ENCODE results near the gene AFF4. TPM values are rescaled to one million over a fixed set of nuclear protein-coding genes. Genes with fewer than 3 reads are reported as not detected.

Gene AFF4
- total and polyA plus RNA-seq, 2 experiments from 2014 or later = 41.7 to 47.3 TPM

DNA sequence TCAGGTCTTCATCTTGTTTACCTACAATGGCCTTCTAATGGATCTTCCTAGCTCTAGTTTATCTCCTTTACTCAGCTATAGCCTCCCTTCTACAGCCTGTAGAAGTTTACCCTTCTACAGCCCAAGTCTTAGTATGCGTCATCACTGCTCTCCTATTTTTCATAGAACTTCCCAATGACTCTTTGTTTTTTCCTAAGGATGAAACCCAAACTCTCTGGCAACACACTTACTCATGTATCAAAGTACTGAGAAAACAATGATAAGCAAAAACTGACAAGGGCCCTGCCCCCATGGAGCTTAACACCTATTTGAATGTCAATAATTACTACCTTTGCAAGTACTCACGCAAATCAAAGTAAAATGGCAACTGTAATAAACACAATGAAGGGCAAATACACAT lies 56.3 kb downstream of the AFF4 start:
- H3K9me3 ChIP-seq (ENCODE audit: low read depth) = no peaks in the 10 kb centered on the region
- TF ChIP-seq EZH2phosphoT487 (IDR thresholded peaks at IDR 0.05; ENCODE audit: insufficient read depth, low read depth) (no peak), EZH2 (IDR thresholded peaks at IDR 0.05; ENCODE audit: insufficient read depth, poor library complexity, severe bottlenecking) (no peak)
- no peaks in the 10 kb centered on the region for H3K27me3 ChIP-seq (replicated peaks; ENCODE audit: insufficient read depth)
- no peak overlapping the region for H3K4me2 ChIP-seq (ENCODE audit: unreplicated experiment)
- in situ Hi-C loops (cut with MboI) = no loop called here
- H3K4me3 ChIP-seq = no peak overlapping the region
- H3K36me3 ChIP-seq (ENCODE audit: low read depth) = peaks cover 38% of the 10 kb centered on the region
- peaks cover 99% of the 10 kb centered on the region for H3K79me2 ChIP-seq (ENCODE audit: insufficient read depth)
- H2AFZ ChIP-seq = no peak overlapping the region
- H3F3A ChIP-seq (ENCODE audit: insufficient read depth) = peaks cover 26% of the 10 kb centered on the region; the same call in 1 of the 2 replicates
- H3K9me2 ChIP-seq (ENCODE audit: insufficient read depth) = no peaks in the 10 kb centered on the region
- no peaks in the 10 kb centered on the region for H3K4me1 ChIP-seq (ENCODE audit: insufficient read depth)
- H3K27ac ChIP-seq = no peak overlapping the region
- H4K20me1 ChIP-seq (ENCODE audit: insufficient read depth) = no peaks in the 10 kb centered on the region; the same call in 1 of the 2 replicates
- no peak overlapping the region for H3K9ac ChIP-seq
- DNase-seq = no peak
- 95 to 96% methylated on average over 2 of the region's 2 CpGs for WGBS, 2 experiments (ENCODE audit: low coverage in 1 of 2, low lambda C conversion rate in 2 of 2, missing lambda C conversion rate in 2 of 2)

GRCh38 chr5:132905938-132906337 lies 57.5 kb downstream of the AFF4 start:
- in situ Hi-C loops (cut with MboI) = no loop called here
- no peak overlapping the region for H3K4me2 ChIP-seq (ENCODE audit: unreplicated experiment)
- no peaks in the 10 kb centered on the region for H3K9me2 ChIP-seq (ENCODE audit: insufficient read depth)
- no peaks in the 10 kb centered on the region for H3K27me3 ChIP-seq (replicated peaks; ENCODE audit: insufficient read depth)
- no peaks in the 10 kb centered on the region; the same call in 1 of the 2 replicates for H4K20me1 ChIP-seq (ENCODE audit: insufficient read depth)
- no peak overlapping the region for H2AFZ ChIP-seq
- H3K36me3 ChIP-seq (ENCODE audit: low read depth) = peaks cover 36% of the 10 kb centered on the region
- H3K79me2 ChIP-seq (ENCODE audit: insufficient read depth) = peaks cover 99% of the 10 kb centered on the region
- no peak overlapping the region for H3K9ac ChIP-seq
- H3F3A ChIP-seq (ENCODE audit: insufficient read depth) = peaks cover 21% of the 10 kb centered on the region; the same call in 1 of the 2 replicates
- TF ChIP-seq EZH2 (IDR thresholded peaks at IDR 0.05; ENCODE audit: insufficient read depth, poor library complexity, severe bottlenecking) = no peak
- H3K4me3 ChIP-seq = no peak overlapping the region
- H3K9me3 ChIP-seq (ENCODE audit: low read depth) = no peaks in the 10 kb centered on the region
- DNase-seq = no peak
- no peak overlapping the region for H3K27ac ChIP-seq
- H3K4me1 ChIP-seq (ENCODE audit: insufficient read depth) = no peaks in the 10 kb centered on the region
- WGBS, 2 experiments (ENCODE audit: low coverage in 1 of 2, low lambda C conversion rate in 2 of 2, missing lambda C conversion rate in 2 of 2) = 48 to 51% methylated on average over 2 of the region's 2 CpGs

DNA sequence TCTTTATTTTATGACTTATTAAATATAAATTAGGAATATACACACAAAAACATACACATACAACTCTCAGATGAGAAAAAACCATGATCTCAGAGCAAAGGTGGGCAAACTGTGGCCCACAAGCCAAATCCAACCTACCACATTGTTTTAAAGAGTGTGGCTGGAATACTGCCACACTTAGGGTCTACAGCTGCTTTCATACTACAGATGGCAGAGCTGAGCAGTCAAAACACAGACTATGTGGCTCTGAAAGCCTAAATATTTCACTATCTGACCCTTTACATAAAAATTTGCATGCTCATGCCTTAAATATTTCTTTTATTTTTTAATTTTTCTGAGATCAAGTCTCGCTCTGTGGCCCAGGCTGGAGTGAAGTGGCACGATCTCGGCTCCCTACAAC lies 61.7 kb downstream of the AFF4 start:
- H3K36me3 ChIP-seq (ENCODE audit: low read depth) = peaks cover 65% of the 10 kb centered on the region
- H4K20me1 ChIP-seq (ENCODE audit: insufficient read depth) = no peaks in the 10 kb centered on the region; the same call in 1 of the 2 replicates
- WGBS, 2 experiments (ENCODE audit: low coverage in 1 of 2, low lambda C conversion rate in 2 of 2, missing lambda C conversion rate in 2 of 2) = 90 to 98% methylated on average over 3 of the region's 3 CpGs
- peaks cover 99% of the 10 kb centered on the region for H3K79me2 ChIP-seq (ENCODE audit: insufficient read depth)
- no peak overlapping the region for H3K4me3 ChIP-seq
- H3F3A ChIP-seq (ENCODE audit: insufficient read depth) = peaks cover 28% of the 10 kb centered on the region
- TF ChIP-seq EZH2 (IDR thresholded peaks at IDR 0.05; ENCODE audit: insufficient read depth, poor library complexity, severe bottlenecking) (no peak), EZH2phosphoT487 (IDR thresholded peaks at IDR 0.05; ENCODE audit: insufficient read depth, low read depth) (no peak)
- H2AFZ ChIP-seq = no peak overlapping the region
- no peaks in the 10 kb centered on the region for H3K27me3 ChIP-seq (replicated peaks; ENCODE audit: insufficient read depth)
- in situ Hi-C loops (cut with MboI) = no loop called here
- DNase-seq = no peak
- no peak overlapping the region for H3K4me2 ChIP-seq (ENCODE audit: unreplicated experiment)
- no peaks in the 10 kb centered on the region for H3K9me3 ChIP-seq (ENCODE audit: low read depth)
- H3K9me2 ChIP-seq (ENCODE audit: insufficient read depth) = no peaks in the 10 kb centered on the region
- no peak overlapping the region for H3K9ac ChIP-seq
- no peak overlapping the region for H3K27ac ChIP-seq
- H3K4me1 ChIP-seq (ENCODE audit: insufficient read depth) = no peaks in the 10 kb centered on the region

- H3K27ac ChIP-seq = no peak overlapping the region
- in situ Hi-C loops (cut with MboI) = no loop called here
- H3F3A ChIP-seq (ENCODE audit: insufficient read depth) = peaks cover 31% of the 10 kb centered on the region
- no peaks in the 10 kb centered on the region for H3K27me3 ChIP-seq (replicated peaks; ENCODE audit: insufficient read depth)
- no peak overlapping the region for H3K9ac ChIP-seq
- H2AFZ ChIP-seq = no peak overlapping the region
- no peak overlapping the region for H3K4me3 ChIP-seq
- no peaks in the 10 kb centered on the region for H3K9me3 ChIP-seq (ENCODE audit: low read depth)
- TF ChIP-seq EZH2phosphoT487 (IDR thresholded peaks at IDR 0.05; ENCODE audit: insufficient read depth, low read depth) (no peak), EZH2 (IDR thresholded peaks at IDR 0.05; ENCODE audit: insufficient read depth, poor library complexity, severe bottlenecking) (no peak)
- no peak overlapping the region for H3K4me2 ChIP-seq (ENCODE audit: unreplicated experiment)
- H3K4me1 ChIP-seq (ENCODE audit: insufficient read depth) = no peaks in the 10 kb centered on the region
- H4K20me1 ChIP-seq (ENCODE audit: insufficient read depth) = no peaks in the 10 kb centered on the region; the same call in 1 of the 2 replicates
- no peaks in the 10 kb centered on the region for H3K9me2 ChIP-seq (ENCODE audit: insufficient read depth)
- no peak for DNase-seq
- 98% methylated on average over 4 of the region's 4 CpGs for WGBS, 2 experiments (ENCODE audit: low coverage in 1 of 2, low lambda C conversion rate in 2 of 2, missing lambda C conversion rate in 2 of 2)
- H3K79me2 ChIP-seq (ENCODE audit: insufficient read depth) = peaks cover 99% of the 10 kb centered on the region
- peaks cover 72% of the 10 kb centered on the region for H3K36me3 ChIP-seq (ENCODE audit: low read depth)
Observed at GRCh38 chr5:132901036-132901435, 62.4 kb downstream of the AFF4 start.

DNA sequence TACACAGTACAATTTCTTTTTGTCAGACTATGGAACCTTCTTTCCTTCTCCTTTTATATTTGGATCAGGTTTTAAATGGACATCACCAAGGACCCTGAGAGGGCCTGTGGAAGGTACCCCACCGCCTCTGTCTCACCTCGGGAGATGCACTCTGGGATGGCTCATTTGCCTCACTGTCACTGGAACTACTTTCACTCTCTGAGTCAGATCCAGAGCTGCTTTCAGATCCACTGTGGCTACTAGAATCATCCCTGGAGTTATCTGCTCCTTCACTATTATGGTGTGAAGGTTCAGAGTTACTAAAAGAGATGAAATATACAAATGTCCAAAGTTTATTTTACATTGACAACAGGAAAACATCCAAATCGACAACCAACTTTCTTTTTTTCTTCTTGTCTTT lies 65.3 kb downstream of the AFF4 start:
- Histone ChIP-seq H3K79me2 (ENCODE audit: insufficient read depth) (peaks cover 99% of the 10 kb centered on the region), H3K36me3 (ENCODE audit: low read depth) (peaks cover 83% of the 10 kb centered on the region), H3F3A (ENCODE audit: insufficient read depth) (peaks cover 38% of the 10 kb centered on the region), H3K27me3 (replicated peaks; ENCODE audit: insufficient read depth) (no peaks in the 10 kb centered on the region), H3K4me1 (ENCODE audit: insufficient read depth) (no peaks in the 10 kb centered on the region), H3K27ac (no peak overlapping the region), H3K9me2 (ENCODE audit: insufficient read depth) (no peaks in the 10 kb centered on the region), H3K4me3 (no peak overlapping the region), H3K9ac (no peak overlapping the region), H2AFZ (no peak overlapping the region), H3K9me3 (ENCODE audit: low read depth) (no peaks in the 10 kb centered on the region), H4K20me1 (ENCODE audit: insufficient read depth) (no peaks in the 10 kb centered on the region; the same call in 1 of the 2 replicates), H3K4me2 (ENCODE audit: unreplicated experiment) (no peak overlapping the region)
- in situ Hi-C loops (cut with MboI) = no loop called here
- DNase-seq = no peak
- 66 to 74% methylated on average over 3 of the region's 3 CpGs for WGBS, 2 experiments (ENCODE audit: low coverage in 1 of 2, low lambda C conversion rate in 2 of 2, missing lambda C conversion rate in 2 of 2)
- no peak for TF ChIP-seq EZH2 (IDR thresholded peaks at IDR 0.05; ENCODE audit: insufficient read depth, poor library complexity, severe bottlenecking)
- no peak for TF ChIP-seq EZH2phosphoT487 (IDR thresholded peaks at IDR 0.05; ENCODE audit: insufficient read depth, low read depth)

Data from GM23248 (cell line).